Lower leg skin (tissue), 3 donors: Measurements from ENCODE around the gene OSBPL9.

Source experiments
- POLR2A ChIP-seq, 2 donors: fragments of 450-650 bp; IDR thresholded peaks; one replicate each; pipeline ENCODE4 v1.6.1; 2016 to 2017; ENCODE audit warnings: antibody characterized with exemption in 2 of 2, mild to moderate bottlenecking in 1 of 2, moderate library complexity in 1 of 2
- TF ChIP-seq, protein P1 (sequence below), 3 donors: fragments of 450-650 bp; IDR thresholded peaks; one replicate each; pipeline ENCODE4 v1.5.1; 2016; ENCODE audit warnings: antibody characterized with exemption in 3 of 3, mild to moderate bottlenecking in 3 of 3, moderate library complexity in 2 of 3

DNA sequence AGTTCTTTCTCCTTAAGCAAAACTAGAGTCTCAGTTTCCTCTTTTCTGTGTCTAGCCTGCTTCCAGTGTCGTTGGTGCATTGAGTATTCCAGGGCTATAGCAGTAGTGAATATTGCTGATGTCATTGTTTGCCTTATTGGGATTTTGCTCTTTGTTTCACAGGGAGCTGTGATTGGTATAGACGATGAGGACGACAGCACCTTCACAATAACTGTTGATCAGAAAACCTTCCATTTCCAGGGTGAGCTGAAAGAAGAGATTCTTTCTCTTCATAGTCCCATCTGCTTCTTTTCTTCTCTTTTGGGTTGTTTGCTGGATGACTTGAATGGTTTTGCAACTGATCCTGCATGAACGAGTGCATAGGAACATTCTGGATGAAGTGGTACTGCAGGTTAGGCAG is 52.4 kb downstream of the OSBPL9 start:
- TF ChIP-seq, protein P1, sequence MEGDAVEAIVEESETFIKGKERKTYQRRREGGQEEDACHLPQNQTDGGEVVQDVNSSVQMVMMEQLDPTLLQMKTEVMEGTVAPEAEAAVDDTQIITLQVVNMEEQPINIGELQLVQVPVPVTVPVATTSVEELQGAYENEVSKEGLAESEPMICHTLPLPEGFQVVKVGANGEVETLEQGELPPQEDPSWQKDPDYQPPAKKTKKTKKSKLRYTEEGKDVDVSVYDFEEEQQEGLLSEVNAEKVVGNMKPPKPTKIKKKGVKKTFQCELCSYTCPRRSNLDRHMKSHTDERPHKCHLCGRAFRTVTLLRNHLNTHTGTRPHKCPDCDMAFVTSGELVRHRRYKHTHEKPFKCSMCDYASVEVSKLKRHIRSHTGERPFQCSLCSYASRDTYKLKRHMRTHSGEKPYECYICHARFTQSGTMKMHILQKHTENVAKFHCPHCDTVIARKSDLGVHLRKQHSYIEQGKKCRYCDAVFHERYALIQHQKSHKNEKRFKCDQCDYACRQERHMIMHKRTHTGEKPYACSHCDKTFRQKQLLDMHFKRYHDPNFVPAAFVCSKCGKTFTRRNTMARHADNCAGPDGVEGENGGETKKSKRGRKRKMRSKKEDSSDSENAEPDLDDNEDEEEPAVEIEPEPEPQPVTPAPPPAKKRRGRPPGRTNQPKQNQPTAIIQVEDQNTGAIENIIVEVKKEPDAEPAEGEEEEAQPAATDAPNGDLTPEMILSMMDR (IDR thresholded peaks at IDR 0.05), result no peak
- no peak for TF ChIP-seq POLR2A (IDR thresholded peaks at IDR 0.05)
